GM18498 (cell line): ENCODE measurements around the gene FAM169A.
"Not testable (repeated sequence)": the region's sequence is repeated elsewhere in the genome, so short reads cannot be mapped to it uniquely, and the experiment has no call there.

Experiments
- ATAC-seq: cut with Tn5 transposase; IDR thresholded peaks from one replicate; pipeline ENCODE4 v1.9.1; 2021; ENCODE audit warnings: mild to moderate bottlenecking, moderate library complexity; ENCODE audit not compliant: unreplicated experiment

The FAM169A gene

DNA sequence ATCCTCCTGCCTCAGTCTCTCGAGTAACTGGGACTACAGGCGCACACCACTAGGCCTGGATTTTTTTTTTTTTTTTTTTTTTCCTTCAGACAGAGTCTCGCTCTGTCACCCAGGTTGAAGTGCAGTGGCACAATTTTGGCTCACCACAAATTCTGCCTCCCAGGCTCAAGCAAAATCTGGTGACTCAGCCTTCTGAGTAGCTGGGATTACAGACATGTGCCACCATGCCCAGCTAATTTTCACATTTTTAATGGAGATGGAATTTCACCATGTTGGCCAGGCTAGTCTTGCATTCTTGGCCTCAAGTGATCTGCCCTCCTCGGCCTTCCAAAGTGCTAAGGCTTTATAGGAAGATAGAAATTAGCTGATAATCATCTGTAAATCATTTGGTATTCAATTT lies 55.3 kb downstream of the FAM169A start:
- no peak for ATAC-seq

DNA sequence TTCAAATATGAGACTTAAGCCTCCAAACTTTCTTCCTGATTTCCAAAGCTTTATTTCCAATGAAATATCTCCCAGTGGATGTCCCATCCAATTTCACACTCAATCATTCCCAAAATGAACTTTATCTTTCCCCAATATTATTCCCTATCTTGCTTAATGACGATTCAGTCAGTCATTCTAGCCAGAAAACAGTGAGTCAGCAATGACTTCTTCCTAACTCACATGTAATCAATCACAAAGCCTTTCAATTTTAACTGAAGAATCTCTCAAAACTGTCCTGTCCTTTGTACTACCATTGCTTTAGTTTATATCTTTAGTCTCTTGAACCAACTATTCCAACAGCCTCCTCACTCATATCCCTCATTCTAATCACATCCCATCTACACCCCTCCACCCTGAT lies 64.2 kb downstream of the FAM169A start:
- ATAC-seq: no peak

DNA sequence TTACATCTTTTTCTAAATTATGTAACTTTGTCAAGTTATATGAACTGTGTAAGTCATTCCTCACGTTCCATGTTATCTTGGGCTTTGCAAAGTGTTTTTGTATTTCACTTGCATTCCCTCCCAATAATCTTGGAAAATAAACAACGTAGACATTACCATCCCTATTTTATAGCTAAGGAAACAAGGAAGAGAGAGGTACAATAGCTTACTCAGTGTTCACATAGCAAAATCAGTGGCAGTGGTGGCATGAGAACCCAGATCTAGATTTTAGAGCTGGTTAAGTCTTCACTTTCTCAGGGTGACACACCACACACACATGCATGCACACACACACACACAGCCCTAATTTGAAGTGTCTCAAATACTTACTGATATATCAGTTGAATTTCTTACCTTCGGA lies 65.0 kb downstream of the FAM169A start:
- ATAC-seq: no peak

DNA sequence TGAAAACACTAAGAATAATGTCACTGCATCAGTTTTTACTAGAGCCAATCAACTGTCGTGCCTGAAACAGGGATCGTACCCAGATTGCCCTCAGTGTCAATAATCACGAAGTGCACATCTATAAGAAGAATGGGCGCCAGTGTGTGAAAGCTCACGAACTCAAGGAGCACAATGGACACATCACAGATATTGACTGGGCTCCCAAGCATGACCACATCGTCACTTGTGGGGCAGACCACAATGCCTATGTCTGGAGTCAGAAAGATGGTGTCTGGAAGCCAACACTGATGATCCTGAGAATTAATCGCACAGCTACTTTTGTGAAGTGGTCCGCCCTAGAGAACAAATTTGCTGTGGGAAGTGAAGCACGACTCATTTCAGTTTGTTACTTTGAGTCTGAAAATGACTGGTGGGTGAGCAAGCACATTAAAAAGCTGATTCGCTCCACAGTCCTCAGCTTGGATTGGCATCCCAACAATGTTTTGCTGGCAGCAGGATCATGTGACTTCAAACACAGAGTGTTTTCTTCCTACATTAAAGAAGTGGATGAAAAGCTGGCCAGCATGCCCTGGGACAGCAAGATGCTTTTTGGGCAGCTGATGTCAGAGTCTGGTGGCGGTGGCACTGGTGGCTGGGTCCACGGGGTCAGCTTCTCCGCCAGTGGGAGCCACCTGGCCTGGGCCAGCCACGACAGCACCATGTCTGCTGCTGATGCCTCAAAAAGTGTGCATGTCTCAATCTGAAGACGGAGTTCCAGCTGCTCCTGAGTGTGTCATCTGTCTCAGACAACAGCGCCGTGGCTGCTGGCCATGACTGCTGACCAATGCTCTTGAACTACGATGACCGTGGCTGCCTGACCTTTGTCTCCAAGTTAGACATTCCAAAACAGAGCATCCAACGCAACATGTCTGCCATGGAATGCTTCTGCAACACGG lies 66.9 kb downstream of the FAM169A start:
- ATAC-seq: no peak

DNA sequence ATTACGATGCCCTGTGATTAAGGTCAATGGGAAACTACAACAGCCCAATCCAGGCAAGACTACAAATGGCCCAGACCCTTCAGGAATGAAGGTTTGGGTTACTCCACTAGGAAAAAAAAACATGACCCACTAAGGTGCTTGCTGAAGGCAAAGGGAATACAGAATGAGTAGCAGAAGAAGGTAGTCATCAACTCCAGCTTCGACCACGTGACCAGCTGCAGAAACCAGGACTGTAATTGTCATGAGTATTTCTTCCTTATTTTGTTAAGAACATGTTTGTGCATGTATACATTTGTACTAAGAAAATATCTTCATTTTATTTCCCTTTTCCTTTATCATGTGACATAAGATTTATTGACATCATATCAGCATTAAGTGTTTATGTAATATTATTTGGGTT lies 74.5 kb downstream of the FAM169A start:
- not testable (repeated sequence) for ATAC-seq

DNA sequence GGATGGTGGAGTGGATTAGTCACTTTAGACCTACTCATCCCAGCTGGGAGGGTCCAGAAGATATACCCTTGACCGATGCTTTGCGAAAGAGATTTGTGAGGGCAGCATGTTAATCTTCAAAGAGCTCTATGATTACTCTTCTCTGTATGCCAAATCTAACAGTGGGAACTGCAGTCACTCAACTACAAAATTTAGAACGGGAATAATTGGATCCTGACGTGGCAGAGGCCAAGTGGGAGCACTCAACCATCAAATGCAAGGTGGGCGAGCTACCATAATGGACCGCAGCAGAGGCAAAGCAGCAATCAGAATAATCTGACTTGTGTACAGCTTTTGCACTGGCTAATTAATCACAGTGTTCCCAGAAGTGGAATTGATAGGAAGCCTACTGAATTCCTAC lies 78.8 kb downstream of the FAM169A start:
- no peak for ATAC-seq

DNA sequence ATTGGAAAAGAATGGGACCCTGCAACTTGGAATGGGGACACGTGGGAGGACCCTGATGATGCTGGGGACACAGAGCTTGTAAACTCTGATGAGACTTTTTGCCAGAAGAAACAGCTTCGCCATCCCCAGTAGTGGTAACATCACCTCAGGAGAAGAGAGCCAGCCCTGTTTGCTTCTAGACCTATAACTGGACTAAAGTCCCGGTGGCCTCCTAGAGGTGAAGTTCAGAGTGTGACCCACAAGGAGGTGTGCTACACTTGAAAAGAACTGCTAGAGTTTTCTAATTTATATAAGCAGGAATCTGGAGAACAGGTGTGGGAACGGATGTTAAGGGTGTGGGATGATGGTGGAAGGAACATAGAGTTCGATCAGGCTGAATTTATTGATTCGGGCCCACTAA lies 79.3 kb downstream of the FAM169A start:
- no peak for ATAC-seq

DNA sequence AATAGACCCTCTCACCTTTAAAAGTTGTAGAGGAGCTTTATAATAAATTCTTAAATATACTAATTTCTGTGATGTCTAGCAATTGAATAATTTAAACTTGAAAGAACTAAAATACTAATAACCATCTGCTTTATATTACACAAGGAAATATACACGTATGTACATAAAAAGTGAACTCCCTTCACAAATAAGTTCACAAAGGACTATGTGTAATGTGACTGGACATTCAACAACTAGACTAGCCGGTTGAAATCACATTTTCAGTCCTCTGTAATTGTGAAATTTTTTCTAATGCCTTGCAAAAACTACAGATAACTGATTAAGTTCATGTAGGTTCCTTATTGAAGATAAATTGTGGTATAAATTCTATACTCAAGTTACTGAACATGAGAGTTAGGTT lies 87.6 kb downstream of the FAM169A start:
- ATAC-seq: no peak

DNA sequence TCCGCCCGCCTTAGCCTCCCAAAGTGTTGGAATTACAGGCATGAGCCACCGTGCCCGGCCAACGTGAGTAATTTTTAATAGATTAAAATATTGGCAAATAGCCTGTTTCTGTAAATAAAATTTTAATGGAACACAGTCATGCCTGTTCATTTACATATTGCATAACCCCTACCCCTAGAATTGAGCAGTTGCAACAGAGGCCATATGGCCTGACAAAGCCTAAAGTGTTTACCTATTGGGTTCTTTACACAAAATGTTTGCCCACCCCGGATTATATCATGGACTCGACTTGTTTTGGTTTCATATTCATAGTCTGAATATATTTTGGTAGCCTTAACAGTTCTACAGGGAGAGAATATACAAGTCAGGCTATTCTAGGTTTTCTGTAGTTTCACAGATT lies 93.8 kb downstream of the FAM169A start:
- no peak for ATAC-seq

DNA sequence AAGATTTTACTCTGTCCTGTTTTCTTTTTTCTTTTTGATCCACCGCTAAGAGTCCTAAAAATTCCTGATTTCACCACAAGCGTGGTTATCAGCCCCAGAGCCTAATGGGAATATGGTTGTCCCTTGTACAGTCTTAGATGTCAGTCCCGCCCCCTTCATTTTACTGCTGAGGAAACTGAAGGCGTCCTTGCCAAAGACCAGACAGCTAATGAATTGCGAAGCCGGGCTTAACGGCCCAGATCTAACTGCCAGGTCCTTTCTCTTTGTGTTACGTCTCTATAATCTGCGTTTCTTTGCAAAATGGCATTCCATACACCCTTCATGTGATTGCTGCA lies 98.6 kb downstream of the FAM169A start:
- ATAC-seq: peak; percentile 26

DNA sequence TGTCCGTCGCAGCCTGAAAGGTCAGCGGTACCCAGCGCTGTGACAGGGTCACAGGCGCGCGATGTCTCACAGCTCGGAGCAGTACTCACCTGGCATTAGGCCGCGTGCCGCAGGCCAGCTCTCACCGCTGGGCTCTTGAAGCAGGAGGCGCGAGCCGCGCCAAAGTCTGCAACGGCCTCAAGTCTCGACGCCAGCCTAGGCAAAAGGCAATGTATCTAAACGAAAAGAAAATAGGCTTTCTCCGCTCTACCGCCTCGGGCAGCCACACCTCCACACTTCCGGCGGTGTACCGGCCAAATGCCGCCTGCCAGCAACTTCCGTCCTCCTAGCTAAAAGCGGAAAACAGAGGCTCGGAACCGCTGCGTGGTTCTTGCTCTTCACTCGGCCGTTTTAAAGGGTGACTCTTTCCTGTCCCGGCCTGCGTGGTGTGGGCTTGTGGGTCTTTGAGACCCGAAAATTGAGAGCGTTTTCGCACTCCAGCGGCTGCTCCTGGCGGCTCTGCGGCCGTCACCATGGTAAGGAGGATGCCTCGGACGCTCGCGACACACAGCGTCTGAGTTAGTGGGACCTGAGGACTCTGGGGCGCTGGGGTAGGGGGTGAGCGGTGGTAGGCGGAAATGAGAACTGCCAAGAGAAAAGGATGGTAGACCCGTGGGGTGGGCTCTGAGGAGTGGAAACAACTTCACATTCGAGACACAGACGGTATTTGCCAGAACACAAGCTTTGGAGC lies 99.2 kb downstream of the FAM169A start, which contains the start of the genes GFM2 and NSA2:
Gene GFM2 (minus strand): TSS at position 269 of the 730 bp plus-strand sequence. CDS start 3,375 bp downstream, outside the sequence.
Gene NSA2 (plus strand): TSS at position 401 of the 730 bp plus-strand sequence. CDS start 112 bp downstream, at position 513.
- peak; percentile 86 for ATAC-seq

DNA sequence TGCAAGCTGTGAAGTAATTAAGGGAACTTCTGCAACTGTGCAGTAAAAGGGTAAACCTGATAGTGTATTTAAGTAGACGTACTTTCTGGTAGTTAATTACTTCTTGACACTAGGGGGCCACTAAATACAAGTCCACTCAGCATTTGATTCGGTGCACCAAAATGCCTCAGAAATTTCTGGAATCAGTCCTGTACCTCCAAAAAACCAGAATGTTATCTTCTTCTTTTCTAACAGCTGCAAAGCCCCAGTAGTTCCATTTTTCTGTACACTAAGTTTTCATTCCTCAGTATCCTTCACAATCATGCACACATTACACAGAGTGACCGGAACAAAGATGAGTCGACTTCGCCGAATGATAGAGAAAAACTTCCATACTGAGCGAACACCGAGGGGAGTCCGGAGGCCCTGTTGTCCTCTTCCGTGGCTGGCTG lies 99.8 kb downstream of the FAM169A start:
- peak; percentile 46 for ATAC-seq

DNA sequence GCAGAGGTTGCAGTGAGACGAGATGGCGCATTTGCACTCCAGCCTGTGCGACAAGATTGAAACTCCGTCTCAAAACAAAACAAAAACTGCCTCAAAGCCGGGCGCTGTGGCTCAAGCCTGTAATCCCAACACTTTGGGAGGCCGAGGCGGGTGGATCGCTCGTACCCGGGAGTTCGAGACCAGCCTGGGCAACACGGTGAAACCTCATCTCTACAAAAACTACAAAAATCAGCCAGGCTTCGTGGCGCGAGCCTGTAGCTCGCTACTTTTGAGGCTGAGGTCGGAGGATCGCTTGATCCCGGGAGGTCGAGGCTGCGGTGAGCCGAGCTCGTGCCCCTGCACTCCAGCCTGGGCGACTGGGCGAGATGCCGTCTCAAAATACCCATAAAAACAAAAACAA lies 100.3 kb downstream of the FAM169A start:
- peak; percentile 0 for ATAC-seq

DNA sequence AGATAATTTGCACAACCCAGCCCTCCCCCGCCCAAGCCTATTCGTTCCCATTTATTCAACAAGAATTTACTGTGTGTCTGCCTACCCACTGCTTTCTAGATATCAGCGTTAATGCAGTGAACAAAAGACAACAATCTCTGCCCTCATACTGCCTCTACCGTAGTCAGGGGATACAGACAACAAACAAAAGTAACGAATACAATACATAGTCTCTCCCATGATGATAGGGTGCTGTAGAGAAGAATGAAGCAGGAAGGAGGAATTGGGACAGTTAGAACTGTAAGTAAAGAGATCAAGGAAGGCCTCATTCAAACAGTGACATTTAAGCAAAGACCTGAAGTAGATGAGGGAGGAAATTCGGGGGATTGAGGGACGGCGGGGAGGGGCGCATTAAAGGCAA lies 101.0 kb downstream of the FAM169A start:
- no peak for ATAC-seq

DNA sequence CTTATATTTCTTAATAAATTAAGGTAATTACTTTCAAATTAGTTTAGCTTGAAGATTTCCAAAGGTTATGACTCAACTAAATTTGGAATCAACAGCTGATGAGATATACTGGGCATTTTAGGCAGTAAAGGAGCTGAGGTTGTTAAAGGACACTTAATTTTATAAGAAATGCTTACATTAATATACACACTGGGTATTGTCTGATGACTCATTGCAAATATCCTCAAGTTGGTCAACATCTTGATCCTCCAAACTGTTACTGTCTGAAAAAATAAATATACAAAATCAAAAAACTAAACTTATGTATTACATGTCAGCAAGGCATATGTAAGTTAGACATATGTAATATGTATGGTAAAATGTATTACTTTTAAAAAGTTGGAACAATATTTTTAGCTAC lies 102.7 kb downstream of the FAM169A start:
- ATAC-seq: no peak

DNA sequence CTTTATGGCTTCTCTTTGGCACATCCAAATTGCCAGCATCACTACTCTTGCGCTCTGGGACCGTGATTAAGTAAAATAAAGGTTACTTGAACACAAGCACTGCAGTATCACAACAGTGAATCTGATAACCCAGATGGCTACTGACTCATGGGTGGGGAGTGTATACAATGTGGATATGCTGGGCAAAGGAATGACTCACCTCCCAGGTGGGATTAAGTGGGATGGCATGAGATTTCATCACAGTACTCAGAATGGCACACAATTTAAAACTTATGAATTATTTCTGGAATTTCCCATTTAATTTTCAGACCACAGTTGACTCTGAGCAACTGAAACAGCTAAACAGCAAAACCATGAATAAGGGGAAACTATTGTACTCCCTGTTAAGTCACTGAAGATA lies 103.6 kb downstream of the FAM169A start:
- ATAC-seq: no peak

DNA sequence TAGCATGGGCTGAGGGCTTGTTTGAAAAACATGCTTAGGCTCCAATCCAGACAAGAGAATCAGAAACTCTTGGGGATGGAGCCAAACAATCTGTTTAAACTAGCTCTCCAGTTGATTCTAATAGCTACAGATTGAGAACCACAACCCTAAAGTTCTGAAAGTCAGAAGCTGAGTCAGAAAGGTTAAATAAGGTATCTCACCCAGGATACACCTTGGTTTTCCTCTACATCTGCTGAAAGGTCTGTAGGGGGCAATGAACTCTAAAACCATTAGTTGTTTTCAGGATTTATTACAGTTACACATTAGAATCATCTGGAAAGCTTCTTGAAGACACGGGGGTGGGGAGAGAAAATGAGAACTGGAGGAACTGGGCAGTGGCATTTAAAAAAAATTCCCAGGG lies 104.9 kb downstream of the FAM169A start:
- ATAC-seq: no peak

DNA sequence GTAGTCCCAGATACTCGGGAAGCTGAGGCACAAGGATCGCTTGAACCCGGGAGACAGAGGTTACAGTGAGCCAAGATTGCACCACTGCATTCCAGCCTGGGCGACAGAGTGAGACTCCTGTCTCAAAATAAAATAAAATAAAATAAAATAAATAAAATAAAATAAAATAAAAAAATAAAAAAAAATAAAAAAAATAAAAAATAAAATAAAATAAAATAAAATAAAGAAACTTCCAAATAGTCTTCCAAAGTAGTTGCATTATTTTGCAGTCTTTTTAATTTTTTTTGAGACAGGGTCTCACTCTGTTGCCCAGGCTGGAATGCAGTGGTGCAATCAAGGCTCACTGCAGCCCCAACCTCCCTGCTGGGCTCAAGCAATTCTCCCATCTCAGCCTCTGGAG lies 117.4 kb downstream of the FAM169A start:
- ATAC-seq: not testable (repeated sequence)

DNA sequence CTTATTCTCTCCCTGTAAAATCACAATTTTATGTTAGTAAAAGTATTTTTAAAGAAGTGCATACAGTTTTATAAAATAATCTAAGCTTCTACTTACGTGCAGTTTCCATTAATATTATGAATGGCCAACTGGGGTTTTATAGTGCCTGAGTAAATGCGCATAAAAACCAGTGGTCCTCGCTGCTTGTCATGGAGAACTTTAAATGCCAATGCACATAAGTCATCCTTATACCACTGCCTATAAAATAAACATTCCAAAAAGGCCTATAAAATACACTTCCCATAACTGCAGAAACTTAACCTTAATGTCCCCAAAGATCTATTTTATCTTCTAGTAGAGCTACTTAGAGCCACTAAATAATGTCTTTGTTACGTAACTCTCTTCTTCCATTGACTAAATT lies 127.8 kb downstream of the FAM169A start:
- ATAC-seq: no peak

DNA sequence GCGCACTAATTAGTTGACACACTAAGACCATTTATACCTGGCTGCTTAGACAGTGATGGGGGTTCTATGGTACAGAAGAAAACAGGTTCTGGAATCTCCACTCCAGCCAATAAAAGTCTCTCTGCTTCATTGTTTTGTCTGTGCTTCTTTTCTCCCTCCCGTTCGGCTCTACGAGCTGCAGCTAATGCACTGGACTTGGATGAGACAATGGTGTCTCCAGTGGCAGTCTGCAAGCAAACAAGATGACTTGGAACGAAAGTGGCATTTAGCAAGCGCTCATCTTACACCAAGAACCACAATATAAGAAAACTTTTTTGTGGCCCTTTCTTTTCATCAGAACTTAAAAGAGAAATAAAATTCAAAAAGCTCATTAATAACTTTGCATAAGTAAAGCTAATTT lies 129.4 kb downstream of the FAM169A start:
- no peak for ATAC-seq
